ENCODE results near the gene MYRIP. TPM values are rescaled to one million over a fixed set of nuclear protein-coding genes. Genes with fewer than 3 reads are reported as not detected.

MYRIP gene
- total and polyA plus RNA-seq, 2 of the 4 experiments (the other 2 are of a cell fraction) = not detected

DNA sequence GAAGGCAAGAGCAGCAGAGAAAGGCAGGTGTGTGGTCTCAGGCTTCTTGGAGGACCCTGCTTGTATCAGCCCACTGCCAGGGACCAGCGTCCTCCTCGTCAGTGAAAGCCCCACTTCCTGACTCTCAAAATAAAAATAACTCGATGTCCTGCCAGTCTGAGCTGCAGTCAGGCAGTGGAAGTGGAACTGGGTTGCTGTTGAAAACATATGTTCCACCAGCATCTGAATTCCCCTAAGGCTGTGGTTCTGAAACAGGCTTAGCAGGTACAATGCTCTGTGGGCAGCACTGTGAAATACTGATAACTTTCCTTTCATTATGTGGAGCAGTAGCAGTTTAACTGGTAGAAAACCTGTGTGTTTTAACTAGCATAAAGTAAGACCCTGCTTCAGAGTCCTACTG is 378.5 kb downstream of the MYRIP start:
- Histone ChIP-seq H3K56ac (ENCODE audit: extremely low read depth, insufficient read depth, low read length) (no peak overlapping the region), H3K23ac (ENCODE audit: low read depth, low read length) (no peak overlapping the region), H2BK15ac (ENCODE audit: low read depth, low read length) (no peak overlapping the region), H2AK5ac (ENCODE audit: low read depth, low read length) (no peak overlapping the region), H2AFZ (replicated peaks; ENCODE audit: low read length, poor library complexity) (no peak overlapping the region), H4K5ac (ENCODE audit: low read depth, low read length) (no peak overlapping the region), H3K4me1 (ENCODE audit: control insufficient read depth, insufficient read depth, low read length) (no peaks in the 10 kb centered on the region), H2BK120ac (ENCODE audit: low read depth, low read length) (no peak overlapping the region), H3K27me3 (ENCODE audit: control insufficient read depth, insufficient read depth, low read length) (no peaks in the 10 kb centered on the region), H2BK5ac (ENCODE audit: low read depth, low read length, poor library complexity, severe bottlenecking) (no peak overlapping the region), H2AK9ac (replicated peaks; ENCODE audit: low read depth, low read length, poor library complexity) (no peak overlapping the region), H3K9me3 (ENCODE audit: control insufficient read depth, insufficient read depth, low read length) (no peaks in the 10 kb centered on the region), H3K9ac (ENCODE audit: low read depth, low read length) (no peak overlapping the region), H3K4ac (ENCODE audit: low read depth, low read length) (no peak overlapping the region), H4K8ac (ENCODE audit: low read depth in 2 of 2, low read length in 2 of 2) (no peak overlapping the region), H3K9me1 (ENCODE audit: insufficient read depth, low read length) (no peaks in the 10 kb centered on the region), H4K91ac (ENCODE audit: insufficient read depth, low read depth, low read length) (no peak overlapping the region), H3K27ac (ENCODE audit: insufficient read depth, low read length) (no peak overlapping the region), H2BK20ac (ENCODE audit: low read depth, low read length) (no peak overlapping the region), H3K4me3 (ENCODE audit: insufficient read depth, low read depth, low read length) (no peak overlapping the region), H3K36me3 (ENCODE audit: control insufficient read depth, insufficient read depth, low read length) (no peaks in the 10 kb centered on the region), H3K4me2 (ENCODE audit: low read depth, low read length) (no peak overlapping the region), H3K79me1 (ENCODE audit: low read depth in 1 of 2, low read length in 2 of 2) (no peaks in the 10 kb centered on the region), H3K14ac (replicated peaks; ENCODE audit: low read depth, low read length) (no peak overlapping the region), H4K20me1 (ENCODE audit: insufficient read depth, low read length) (no peaks in the 10 kb centered on the region), H3K18ac (ENCODE audit: low read depth, low read length) (no peak overlapping the region)
- in situ Hi-C loops (cut with MboI; ENCODE audit: low sequenced_read_pairs) (no loop called here), dilution Hi-C loops (cut with HindIII; ENCODE audit: low sequenced_read_pairs, unreplicated experiment) (no loop called here), intact Hi-C loops (cut with micrococcal nuclease) (no loop called here)
- no TSS peak for BruUV-seq (replicated peaks)
- no peak for TF ChIP-seq MAFK (IDR thresholded peaks at IDR 0.05; ENCODE audit: low read depth, low read length)
- TF ChIP-seq MAZ (IDR thresholded peaks at IDR 0.05; ENCODE audit: borderline replicate concordance, low read depth, low read length) = no peak
- TF ChIP-seq, protein P1, sequence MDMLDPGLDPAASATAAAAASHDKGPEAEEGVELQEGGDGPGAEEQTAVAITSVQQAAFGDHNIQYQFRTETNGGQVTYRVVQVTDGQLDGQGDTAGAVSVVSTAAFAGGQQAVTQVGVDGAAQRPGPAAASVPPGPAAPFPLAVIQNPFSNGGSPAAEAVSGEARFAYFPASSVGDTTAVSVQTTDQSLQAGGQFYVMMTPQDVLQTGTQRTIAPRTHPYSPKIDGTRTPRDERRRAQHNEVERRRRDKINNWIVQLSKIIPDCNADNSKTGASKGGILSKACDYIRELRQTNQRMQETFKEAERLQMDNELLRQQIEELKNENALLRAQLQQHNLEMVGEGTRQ (IDR thresholded peaks at IDR 0.05; ENCODE audit: low read depth, low read length) = no peak
- no peak for TF ChIP-seq BHLHE40 (IDR thresholded peaks at IDR 0.05; ENCODE audit: low read depth, low read length)
- TF ChIP-seq CHD1 (IDR thresholded peaks at IDR 0.05; ENCODE audit: low read depth, low read length) = no peak
- no peak for TF ChIP-seq RCOR1 (IDR thresholded peaks at IDR 0.05; ENCODE audit: insufficient replicate concordance, low read length)
- TF ChIP-seq NFE2L2 (IDR thresholded peaks at IDR 0.05; ENCODE audit: low read depth, low read length) = no peak
- TF ChIP-seq, protein P2, sequence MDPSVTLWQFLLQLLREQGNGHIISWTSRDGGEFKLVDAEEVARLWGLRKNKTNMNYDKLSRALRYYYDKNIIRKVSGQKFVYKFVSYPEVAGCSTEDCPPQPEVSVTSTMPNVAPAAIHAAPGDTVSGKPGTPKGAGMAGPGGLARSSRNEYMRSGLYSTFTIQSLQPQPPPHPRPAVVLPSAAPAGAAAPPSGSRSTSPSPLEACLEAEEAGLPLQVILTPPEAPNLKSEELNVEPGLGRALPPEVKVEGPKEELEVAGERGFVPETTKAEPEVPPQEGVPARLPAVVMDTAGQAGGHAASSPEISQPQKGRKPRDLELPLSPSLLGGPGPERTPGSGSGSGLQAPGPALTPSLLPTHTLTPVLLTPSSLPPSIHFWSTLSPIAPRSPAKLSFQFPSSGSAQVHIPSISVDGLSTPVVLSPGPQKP (IDR thresholded peaks at IDR 0.05; ENCODE audit: borderline replicate concordance, low read depth, low read length) = no peak
- TF ChIP-seq, protein P3, sequence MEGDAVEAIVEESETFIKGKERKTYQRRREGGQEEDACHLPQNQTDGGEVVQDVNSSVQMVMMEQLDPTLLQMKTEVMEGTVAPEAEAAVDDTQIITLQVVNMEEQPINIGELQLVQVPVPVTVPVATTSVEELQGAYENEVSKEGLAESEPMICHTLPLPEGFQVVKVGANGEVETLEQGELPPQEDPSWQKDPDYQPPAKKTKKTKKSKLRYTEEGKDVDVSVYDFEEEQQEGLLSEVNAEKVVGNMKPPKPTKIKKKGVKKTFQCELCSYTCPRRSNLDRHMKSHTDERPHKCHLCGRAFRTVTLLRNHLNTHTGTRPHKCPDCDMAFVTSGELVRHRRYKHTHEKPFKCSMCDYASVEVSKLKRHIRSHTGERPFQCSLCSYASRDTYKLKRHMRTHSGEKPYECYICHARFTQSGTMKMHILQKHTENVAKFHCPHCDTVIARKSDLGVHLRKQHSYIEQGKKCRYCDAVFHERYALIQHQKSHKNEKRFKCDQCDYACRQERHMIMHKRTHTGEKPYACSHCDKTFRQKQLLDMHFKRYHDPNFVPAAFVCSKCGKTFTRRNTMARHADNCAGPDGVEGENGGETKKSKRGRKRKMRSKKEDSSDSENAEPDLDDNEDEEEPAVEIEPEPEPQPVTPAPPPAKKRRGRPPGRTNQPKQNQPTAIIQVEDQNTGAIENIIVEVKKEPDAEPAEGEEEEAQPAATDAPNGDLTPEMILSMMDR (conservative IDR thresholded peaks at IDR 0.05; ENCODE audit: low read depth, low read length) = no peak
- no peak for TF ChIP-seq CEBPB (IDR thresholded peaks at IDR 0.05; ENCODE audit: low read depth, low read length)
- CTCF ChIA-PET = interaction anchor here (1.5 kb wide), 1 partner anchor 129 kb away, joined by 3 read pairs; no protein-coding TSS in a partner anchor
- no peak for DNase-seq
- POLR2A ChIA-PET (ENCODE audit: unreplicated experiment) = no interaction called here
- no CpG with 5 or more reads among the region's 3 CpGs for WGBS, 2 experiments (ENCODE audit: extremely low coverage in 2 of 2, insufficient read length in 1 of 2)
- no peak for ATAC-seq (ENCODE audit: low read depth)
